Activated T-helper 2 cell treated with anti-CD3 and anti-CD28 coated beads, Interferon-gamma antibody, Interleukin-2, Interleukin-4, amounts not matched to agents 10 μg/mL and 5 μg/mL and 100 μg/mL, durations not matched to agents 14 hours and 24 hours and 36 hours (primary cell): Measurements from ENCODE around the gene NAALADL2. TPM values are rescaled to one million over a fixed set of nuclear protein-coding genes. Genes with fewer than 3 reads are reported as not detected.
"Not testable (repeated sequence)": the region's sequence is repeated elsewhere in the genome, so short reads cannot be mapped to it uniquely, and the experiment has no call there.

ENCODE experiments used
- DNase-seq: peaks from one replicate; pipeline ENCODE4 v3.0.0; 2021; ENCODE audit warnings: low spot score
- H3K27ac Mint-ChIP-seq: one replicate; pipeline ENCODE4 v1.8.0; 2021; ENCODE audit warnings: mixed read lengths
- H3K27me3 Mint-ChIP-seq: one replicate; pipeline ENCODE4 v1.8.0; 2021; ENCODE audit warnings: low read depth, mixed read lengths
- H3K36me3 Mint-ChIP-seq: one replicate; pipeline ENCODE4 v1.8.0; 2021; ENCODE audit warnings: low read depth, mixed read lengths
- H3K4me1 Mint-ChIP-seq: one replicate; pipeline ENCODE4 v1.8.0; 2021; ENCODE audit warnings: low read depth, mixed read lengths
- H3K4me3 Mint-ChIP-seq: one replicate; pipeline ENCODE4 v1.8.0; 2021; ENCODE audit warnings: low read depth, mild to moderate bottlenecking, moderate library complexity, mixed read lengths
- H3K9me3 Mint-ChIP-seq: one replicate; pipeline ENCODE4 v1.8.0; 2021; ENCODE audit warnings: mixed read lengths
- intact Hi-C: fragments of 100-400 bp; cut with micrococcal nuclease; formaldehyde crosslinking; loops from one replicate; pipeline ENCODE4 v1.15.1; 2023
- total RNA-seq: library from RNA; stranded (reverse); gene quantifications from 2 replicates; pipeline ENCODE4 v1.2.3, GENCODE V29; 2022

Gene NAALADL2
- total RNA-seq, 1 donor from 2014 or later: not detected

GRCh38 chr3:175258763-175259162 is 399.6 kb downstream of the NAALADL2 start:
- H3K36me3 Mint-ChIP-seq: no peaks in the 10 kb centered on the region
- no peak overlapping the region for H3K27ac Mint-ChIP-seq
- intact Hi-C loops: no loop called here

GRCh38 chr3:175260145-175260794 is 401.1 kb downstream of the NAALADL2 start:
- no peak overlapping the region for H3K4me3 Mint-ChIP-seq
- no peak for DNase-seq
- intact Hi-C loops: no loop called here
- H3K36me3 Mint-ChIP-seq: no peaks in the 10 kb centered on the region
- no peaks in the 10 kb centered on the region for H3K27me3 Mint-ChIP-seq
- no peaks in the 10 kb centered on the region for H3K4me1 Mint-ChIP-seq
- H3K27ac Mint-ChIP-seq: no peak overlapping the region
- H3K9me3 Mint-ChIP-seq: no peaks in the 10 kb centered on the region

More at GRCh38 chr3:175258763-175259162, 399.6 kb downstream of the NAALADL2 start:
- Mint-ChIP-seq H3K9me3 (no peaks in the 10 kb centered on the region), H3K4me1 (no peaks in the 10 kb centered on the region), H3K27me3 (no peaks in the 10 kb centered on the region), H3K4me3 (no peak overlapping the region)
- no peak for DNase-seq

DNA sequence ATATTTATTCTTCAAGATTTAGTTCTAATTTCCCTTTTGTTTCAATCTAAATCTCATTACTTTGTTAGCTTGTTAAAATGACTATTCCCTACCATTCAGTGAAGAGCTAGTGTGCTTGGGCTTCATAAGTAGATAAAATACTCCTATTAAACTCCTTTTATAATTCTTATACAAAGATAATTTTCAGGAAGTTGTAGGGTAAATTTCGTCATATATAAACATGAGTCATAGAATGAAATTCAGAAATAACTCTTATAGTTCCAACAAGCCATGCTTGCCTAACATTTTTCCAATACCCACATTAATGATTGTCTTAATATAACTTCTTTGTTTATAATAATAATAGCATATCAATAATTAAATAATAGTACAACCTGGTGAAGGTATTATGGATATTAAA is 407.3 kb downstream of the NAALADL2 start:
- H3K9me3 Mint-ChIP-seq: no peaks in the 10 kb centered on the region
- H3K4me3 Mint-ChIP-seq: no peak overlapping the region
- H3K36me3 Mint-ChIP-seq: no peaks in the 10 kb centered on the region
- intact Hi-C loops: no loop called here
- H3K27ac Mint-ChIP-seq: no peak overlapping the region
- no peaks in the 10 kb centered on the region for H3K27me3 Mint-ChIP-seq
- no peaks in the 10 kb centered on the region for H3K4me1 Mint-ChIP-seq
- DNase-seq: no peak

GRCh38 chr3:175267121-175267531 is 408.0 kb downstream of the NAALADL2 start:
- Mint-ChIP-seq H3K27me3 (no peaks in the 10 kb centered on the region), H3K4me1 (no peaks in the 10 kb centered on the region), H3K27ac (no peak overlapping the region), H3K36me3 (no peaks in the 10 kb centered on the region), H3K9me3 (no peaks in the 10 kb centered on the region), H3K4me3 (no peak overlapping the region)
- DNase-seq: no peak
- intact Hi-C loops: no loop called here

DNA sequence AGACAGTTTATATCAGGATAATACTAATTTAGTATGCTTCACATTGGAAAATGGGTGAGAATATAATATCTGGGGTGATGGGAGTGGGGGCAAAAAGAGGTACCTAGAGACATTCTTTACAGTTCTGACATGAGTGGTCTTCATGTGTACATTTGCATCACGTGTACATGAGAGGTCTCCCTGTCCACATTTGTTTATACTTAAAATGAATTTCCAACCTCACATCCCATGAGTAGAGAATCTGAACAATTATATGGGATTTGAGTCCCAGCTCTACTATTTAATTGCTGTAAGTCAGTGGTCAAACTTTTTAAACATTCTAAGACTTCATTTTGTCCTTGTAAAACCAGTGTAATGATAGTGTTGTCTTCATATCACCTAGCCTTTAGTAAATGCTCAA is 408.4 kb downstream of the NAALADL2 start:
- no peak overlapping the region for H3K4me3 Mint-ChIP-seq
- no peaks in the 10 kb centered on the region for H3K4me1 Mint-ChIP-seq
- no peak overlapping the region for H3K27ac Mint-ChIP-seq
- DNase-seq: no peak
- H3K9me3 Mint-ChIP-seq: no peaks in the 10 kb centered on the region
- intact Hi-C loops: no loop called here
- no peaks in the 10 kb centered on the region for H3K27me3 Mint-ChIP-seq
- H3K36me3 Mint-ChIP-seq: no peaks in the 10 kb centered on the region

DNA sequence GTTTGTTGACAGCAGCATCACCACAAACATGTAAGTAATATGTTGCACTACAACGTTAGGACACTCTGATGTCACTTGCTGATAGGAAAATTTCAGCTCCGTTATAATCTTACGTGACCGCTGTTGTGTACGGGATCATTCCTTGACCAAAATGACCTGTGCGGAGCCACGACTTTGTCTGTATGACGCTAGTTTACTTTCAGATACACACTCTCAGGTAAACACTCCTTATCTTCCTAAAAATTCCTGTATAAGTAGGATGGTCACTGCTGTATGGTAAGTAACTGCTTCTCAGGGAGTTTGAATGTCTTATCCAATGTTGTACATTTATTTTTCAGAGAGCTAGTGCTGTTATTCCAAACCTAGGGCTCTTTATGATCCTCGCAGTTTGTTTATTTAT is 410.3 kb downstream of the NAALADL2 start:
- no peaks in the 10 kb centered on the region for H3K27me3 Mint-ChIP-seq
- H3K27ac Mint-ChIP-seq: no peak overlapping the region
- H3K4me3 Mint-ChIP-seq: no peak overlapping the region
- intact Hi-C loops: no loop called here
- H3K9me3 Mint-ChIP-seq: no peaks in the 10 kb centered on the region
- no peak for DNase-seq
- no peaks in the 10 kb centered on the region for H3K36me3 Mint-ChIP-seq
- H3K4me1 Mint-ChIP-seq: no peaks in the 10 kb centered on the region

GRCh38 chr3:175270198-175270837 is 411.2 kb downstream of the NAALADL2 start:
- H3K4me3 Mint-ChIP-seq: no peak overlapping the region
- H3K4me1 Mint-ChIP-seq: no peaks in the 10 kb centered on the region
- DNase-seq: no peak
- H3K9me3 Mint-ChIP-seq: no peaks in the 10 kb centered on the region
- H3K27ac Mint-ChIP-seq: no peak overlapping the region
- H3K27me3 Mint-ChIP-seq: no peaks in the 10 kb centered on the region
- intact Hi-C loops: no loop called here
- H3K36me3 Mint-ChIP-seq: no peaks in the 10 kb centered on the region

- Mint-ChIP-seq H3K36me3 (no peaks in the 10 kb centered on the region), H3K27me3 (no peaks in the 10 kb centered on the region), H3K27ac (no peak overlapping the region), H3K4me1 (no peaks in the 10 kb centered on the region), H3K9me3 (no peaks in the 10 kb centered on the region), H3K4me3 (no peak overlapping the region)
- DNase-seq: no peak
- intact Hi-C loops: no loop called here
These were observed 411.7 kb downstream of the NAALADL2 start for GRCh38 chr3:175270866-175271265.

DNA sequence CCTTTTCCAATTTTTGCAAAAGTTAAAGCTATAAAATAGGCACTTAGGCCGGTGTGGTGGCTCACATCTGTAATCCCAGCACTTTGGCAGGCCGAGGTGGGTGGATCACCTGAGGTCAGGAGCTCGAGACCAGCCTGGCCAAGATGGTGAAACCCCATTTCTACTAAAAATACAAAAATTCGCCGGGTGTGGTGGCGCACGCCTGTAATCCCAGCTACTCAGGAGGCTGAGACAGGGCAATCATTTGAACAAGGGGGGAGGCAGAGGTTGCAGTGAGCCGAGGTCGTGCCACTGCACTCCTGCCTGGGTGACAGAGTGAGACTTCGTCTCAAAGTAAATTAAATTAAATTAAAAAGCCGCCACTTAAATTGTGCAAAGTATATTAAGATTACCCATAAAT is 412.3 kb downstream of the NAALADL2 start:
- intact Hi-C loops, H3K9me3 Mint-ChIP-seq, H3K4me1 Mint-ChIP-seq, DNase-seq, H3K36me3 Mint-ChIP-seq, H3K4me3 Mint-ChIP-seq, H3K27ac Mint-ChIP-seq, H3K27me3 Mint-ChIP-seq: not testable (repeated sequence)

GRCh38 chr3:175272392-175272791 is 413.3 kb downstream of the NAALADL2 start:
- no peaks in the 10 kb centered on the region for H3K9me3 Mint-ChIP-seq
- no peaks in the 10 kb centered on the region for H3K27me3 Mint-ChIP-seq
- intact Hi-C loops: no loop called here
- no peak for DNase-seq
- no peaks in the 10 kb centered on the region for H3K36me3 Mint-ChIP-seq
- no peak overlapping the region for H3K4me3 Mint-ChIP-seq
- no peaks in the 10 kb centered on the region for H3K4me1 Mint-ChIP-seq
- no peak overlapping the region for H3K27ac Mint-ChIP-seq

DNA sequence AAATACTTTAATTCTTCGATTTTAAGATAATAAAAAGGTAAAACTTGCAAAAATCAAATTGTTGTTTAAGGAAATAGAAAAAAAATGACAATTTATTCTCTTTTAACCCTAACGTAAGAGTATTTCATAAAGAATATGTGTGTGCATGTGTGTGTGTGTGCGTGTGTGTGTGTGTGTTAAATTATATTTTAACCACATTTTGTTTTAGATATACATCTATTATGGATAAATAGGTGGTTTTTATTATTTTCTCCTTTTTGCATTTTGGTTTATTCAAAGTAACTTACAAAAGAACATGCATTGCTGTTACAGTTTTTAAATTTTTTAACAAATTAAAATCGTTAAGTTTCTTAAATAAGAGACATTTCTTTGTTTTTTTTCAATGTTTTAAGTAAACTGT is 414.4 kb downstream of the NAALADL2 start:
- intact Hi-C loops: no loop called here
- Mint-ChIP-seq H3K36me3 (no peaks in the 10 kb centered on the region), H3K9me3 (no peaks in the 10 kb centered on the region), H3K27ac (no peak overlapping the region), H3K4me3 (no peak overlapping the region), H3K27me3 (no peaks in the 10 kb centered on the region), H3K4me1 (no peaks in the 10 kb centered on the region)
- no peak for DNase-seq

DNA sequence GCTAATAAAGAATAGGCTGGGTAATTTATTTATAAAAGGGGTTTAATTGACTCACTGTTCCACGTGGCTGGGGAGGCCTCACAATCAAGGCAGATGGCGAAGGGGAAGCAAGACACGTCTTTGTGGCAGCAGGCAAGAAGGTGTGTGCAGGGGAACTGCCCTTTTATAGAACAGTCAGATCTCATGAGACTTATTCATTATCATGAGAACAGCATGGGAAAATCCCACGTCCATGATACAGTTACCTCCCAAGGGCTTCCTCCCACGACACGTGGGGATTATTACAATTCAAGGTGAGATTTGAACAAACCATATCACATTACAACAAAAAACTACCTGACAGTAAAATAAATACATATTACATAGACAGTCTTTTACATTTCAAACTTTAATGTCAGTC is 414.9 kb downstream of the NAALADL2 start:
- H3K9me3 Mint-ChIP-seq: no peaks in the 10 kb centered on the region
- H3K36me3 Mint-ChIP-seq: no peaks in the 10 kb centered on the region
- H3K4me3 Mint-ChIP-seq: no peak overlapping the region
- DNase-seq: no peak
- no peak overlapping the region for H3K27ac Mint-ChIP-seq
- H3K4me1 Mint-ChIP-seq: no peaks in the 10 kb centered on the region
- intact Hi-C loops: no loop called here
- no peaks in the 10 kb centered on the region for H3K27me3 Mint-ChIP-seq

- intact Hi-C loops: no loop called here
- DNase-seq: no peak
These were observed 415.5 kb downstream of the NAALADL2 start for GRCh38 chr3:175274474-175275218.

More at GRCh38 chr3:175274474-175275218, 415.5 kb downstream of the NAALADL2 start:
- H3K9me3 Mint-ChIP-seq: no peaks in the 10 kb centered on the region
- H3K36me3 Mint-ChIP-seq: no peaks in the 10 kb centered on the region
- no peak overlapping the region for H3K27ac Mint-ChIP-seq
- no peak overlapping the region for H3K4me3 Mint-ChIP-seq
- H3K4me1 Mint-ChIP-seq: no peaks in the 10 kb centered on the region
- no peaks in the 10 kb centered on the region for H3K27me3 Mint-ChIP-seq
